NB4 (cell line): ENCODE results near the gene DCLRE1A.

Experiments
- CTCF ChIP-seq: IDR thresholded peaks from one replicate; pipeline ENCODE4 v1.5.1; 2012; ENCODE audit warnings: low read depth, low read length
- MAX ChIP-seq: IDR thresholded peaks from 2 replicates; pipeline ENCODE4 v1.6.1; 2011; ENCODE audit warnings: low read depth, low read length
- MYC ChIP-seq: IDR thresholded peaks from 2 replicates; pipeline ENCODE4 v1.6.1; 2011; ENCODE audit warnings: low read depth, low read length
- POLR2A ChIP-seq: IDR thresholded peaks from 2 replicates; pipeline ENCODE4 v1.6.1; 2011; ENCODE audit warnings: mild to moderate bottlenecking; ENCODE audit not compliant: insufficient read length; ENCODE audit errors: extremely low read depth

- no peak for TF ChIP-seq CTCF
- no peak for TF ChIP-seq POLR2A
- TF ChIP-seq MAX = peak; percentile 33; the same call in 1 of the 2 replicates
- 0 out of 2 replicates have a peak, but pooled peaks have one; percentile 9 for TF ChIP-seq MYC
Measured at GRCh38 chr10:113802997-113803396, 50.9 kb downstream of the DCLRE1A start.
